Inflammatory macrophage treated with lipopolysaccharide for 4 hours (primary cell): ENCODE results near the gene PHKG2.
A peak's percentile ranks its signal among the peaks of the same experiment; 100 is the strongest.

Experiments
- DNase-seq: peaks from one replicate; pipeline ENCODE4 v3.0.0-alpha.2; 2020

Gene PHKG2

GRCh38 chr16:30758988-30759491 is 10.8 kb downstream of the PHKG2 start:
- DNase-seq: peak; percentile 44

- DNase-seq: peak; percentile 29
Observed at GRCh38 chr16:30760001-30760559, 11.9 kb downstream of the PHKG2 start.

DNA sequence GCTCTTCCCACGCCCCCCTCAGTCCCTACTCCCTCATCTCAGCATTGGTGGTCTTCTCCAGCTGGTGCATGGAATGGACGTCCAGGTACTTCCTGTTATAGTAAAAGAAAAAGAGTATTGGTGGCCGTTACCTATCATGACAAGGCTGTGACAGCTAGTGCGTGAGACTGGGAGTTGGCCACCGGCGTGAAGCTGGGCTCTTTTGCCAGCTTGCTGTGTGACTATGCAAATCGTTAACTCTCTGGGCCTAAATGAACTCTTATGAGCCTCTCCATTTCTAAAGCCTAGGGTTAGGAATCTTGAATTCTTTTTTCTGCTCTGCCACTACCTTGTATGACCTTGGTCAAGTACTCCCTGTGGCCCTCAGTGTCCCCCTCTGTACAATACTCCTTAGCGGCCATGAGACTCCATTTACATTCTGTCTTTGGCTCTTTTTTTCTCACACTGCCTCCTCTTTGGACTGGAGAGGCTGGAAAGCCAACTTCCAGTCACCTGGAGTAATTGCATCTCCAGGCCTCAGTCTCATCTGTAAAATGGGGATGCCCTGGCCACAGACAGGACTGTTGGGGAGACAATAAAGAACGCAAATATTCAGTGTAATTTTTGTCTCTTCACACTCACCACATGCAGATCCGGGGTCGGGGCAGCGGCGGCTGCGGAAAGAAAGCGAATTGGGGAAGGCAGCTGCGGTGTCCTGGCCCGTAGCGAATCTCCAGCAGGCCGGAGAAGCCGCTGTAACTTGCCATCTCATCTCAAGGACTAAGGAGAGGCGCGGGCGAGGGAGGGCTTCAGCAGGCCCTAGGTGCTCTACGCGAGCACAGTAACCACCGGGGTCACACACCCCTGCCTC is 12.6 kb downstream of the PHKG2 start:
- DNase-seq: no peak

DNA sequence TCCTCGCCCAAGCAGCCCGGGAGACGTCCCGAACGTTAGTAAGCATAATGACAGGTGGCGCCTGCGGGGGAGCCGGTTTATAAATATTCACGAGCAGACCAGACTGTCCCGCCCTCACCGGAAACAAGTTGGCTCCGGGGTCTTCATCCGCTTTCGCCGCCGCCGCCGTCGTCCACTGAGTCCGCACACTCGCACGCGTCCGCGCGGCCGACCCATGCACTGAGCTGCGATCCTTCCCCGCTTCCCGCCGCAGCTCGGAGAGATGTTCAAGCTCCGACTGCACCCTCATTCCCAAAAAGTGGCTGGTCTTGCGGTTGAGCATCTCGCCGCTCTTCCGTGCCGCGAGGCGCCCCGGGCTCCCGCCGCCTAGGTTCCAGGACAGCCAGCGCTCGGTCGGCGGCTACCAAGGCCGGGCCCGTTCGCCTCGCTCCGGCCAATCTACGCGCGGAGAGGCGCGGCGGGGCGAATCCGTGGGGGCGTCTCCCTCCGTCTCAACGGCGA is 13.3 kb downstream of the PHKG2 start:
- DNase-seq: no peak

DNA sequence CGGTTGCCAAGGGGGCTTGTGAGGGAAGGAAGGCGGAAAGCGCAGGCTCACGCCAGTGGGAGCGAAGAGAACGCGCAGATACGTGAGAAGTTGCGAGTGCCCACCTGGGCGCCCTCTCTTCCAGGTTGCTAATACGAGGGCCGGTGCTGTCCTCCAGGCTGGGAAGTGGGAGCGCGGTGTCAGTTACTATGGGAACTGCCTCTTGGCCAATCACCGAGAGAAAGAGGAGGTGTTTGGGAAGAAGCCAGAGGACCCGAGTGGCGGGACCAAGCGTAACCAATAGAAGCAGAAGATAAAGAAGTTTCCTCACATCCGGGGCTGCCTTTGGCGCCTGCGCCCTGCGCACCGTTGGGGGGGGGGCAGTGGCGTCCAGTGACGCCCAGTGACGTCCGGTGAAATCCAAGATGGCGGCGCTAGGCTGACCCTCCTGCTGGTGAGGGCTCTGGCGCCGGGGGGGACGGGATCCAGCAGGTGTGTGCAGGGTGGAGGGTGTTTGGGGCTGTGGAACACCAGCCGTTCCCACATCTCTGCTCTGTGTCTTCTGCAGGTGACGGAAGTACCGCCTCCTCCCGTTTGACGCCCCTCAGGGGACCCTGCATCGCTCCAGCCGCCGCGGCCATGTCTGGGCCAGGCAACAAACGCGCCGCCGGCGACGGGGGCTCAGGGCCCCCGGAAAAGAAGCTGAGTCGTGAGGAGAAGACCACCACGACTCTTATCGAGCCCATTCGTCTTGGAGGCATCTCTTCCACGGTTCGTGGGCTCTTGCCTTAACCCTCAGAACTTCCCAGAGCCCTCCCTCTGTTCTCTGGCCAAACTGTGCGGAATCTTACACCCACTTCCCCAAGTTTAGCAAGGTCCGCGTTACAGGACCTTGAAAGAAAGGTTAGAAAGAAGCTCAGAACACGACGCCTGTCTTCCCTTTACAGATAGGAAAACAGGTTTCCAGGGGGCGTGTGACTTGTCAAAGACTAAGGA is 14.0 kb downstream of the PHKG2 start, which contains the start of the genes CFAP119 and RNF40:
CFAP119 (minus strand) TSS at position 135 of the 975 bp plus-strand sequence. CDS start 314 bp downstream, outside the sequence.
RNF40 (plus strand) TSS at position 395 of the 975 bp plus-strand sequence; CDS start at position 619, 224 bp downstream.
- DNase-seq: peak; percentile 98

DNA sequence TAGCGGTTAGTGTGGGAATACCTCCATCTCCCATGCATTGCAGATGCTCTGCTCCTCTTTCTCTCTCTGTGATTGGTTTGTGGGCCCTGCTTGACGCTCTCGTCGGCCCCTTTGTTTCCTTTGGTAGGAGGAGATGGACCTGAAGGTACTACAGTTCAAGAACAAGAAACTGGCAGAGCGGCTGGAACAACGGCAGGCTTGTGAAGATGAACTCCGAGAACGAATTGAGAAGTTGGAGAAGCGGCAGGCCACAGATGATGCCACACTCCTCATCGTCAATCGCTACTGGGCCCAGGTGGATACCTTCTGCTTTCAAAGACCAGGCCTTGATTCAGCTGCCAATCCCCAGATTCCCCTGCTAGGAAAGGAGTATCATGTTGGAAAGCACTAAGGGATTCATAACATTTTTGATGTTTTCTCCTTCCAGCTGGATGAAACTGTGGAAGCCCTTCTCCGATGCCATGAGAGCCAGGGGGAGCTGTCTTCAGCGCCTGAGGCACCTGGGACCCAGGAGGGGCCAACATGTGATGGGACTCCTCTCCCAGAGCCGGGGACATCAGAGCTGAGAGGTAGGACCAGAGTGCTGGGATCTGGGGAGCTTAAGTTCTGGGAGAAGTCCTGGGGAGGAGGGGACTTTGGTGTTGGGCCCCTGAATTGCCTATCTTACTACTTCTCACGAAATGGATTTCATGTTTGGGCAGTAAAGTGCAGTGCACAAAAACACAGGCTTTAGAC is 14.9 kb downstream of the PHKG2 start:
- no peak for DNase-seq

- no peak for DNase-seq
Observed at GRCh38 chr16:30764086-30764485, 15.9 kb downstream of the PHKG2 start.

- no peak for DNase-seq
Observed at GRCh38 chr16:30764816-30765465, 16.7 kb downstream of the PHKG2 start.

DNA sequence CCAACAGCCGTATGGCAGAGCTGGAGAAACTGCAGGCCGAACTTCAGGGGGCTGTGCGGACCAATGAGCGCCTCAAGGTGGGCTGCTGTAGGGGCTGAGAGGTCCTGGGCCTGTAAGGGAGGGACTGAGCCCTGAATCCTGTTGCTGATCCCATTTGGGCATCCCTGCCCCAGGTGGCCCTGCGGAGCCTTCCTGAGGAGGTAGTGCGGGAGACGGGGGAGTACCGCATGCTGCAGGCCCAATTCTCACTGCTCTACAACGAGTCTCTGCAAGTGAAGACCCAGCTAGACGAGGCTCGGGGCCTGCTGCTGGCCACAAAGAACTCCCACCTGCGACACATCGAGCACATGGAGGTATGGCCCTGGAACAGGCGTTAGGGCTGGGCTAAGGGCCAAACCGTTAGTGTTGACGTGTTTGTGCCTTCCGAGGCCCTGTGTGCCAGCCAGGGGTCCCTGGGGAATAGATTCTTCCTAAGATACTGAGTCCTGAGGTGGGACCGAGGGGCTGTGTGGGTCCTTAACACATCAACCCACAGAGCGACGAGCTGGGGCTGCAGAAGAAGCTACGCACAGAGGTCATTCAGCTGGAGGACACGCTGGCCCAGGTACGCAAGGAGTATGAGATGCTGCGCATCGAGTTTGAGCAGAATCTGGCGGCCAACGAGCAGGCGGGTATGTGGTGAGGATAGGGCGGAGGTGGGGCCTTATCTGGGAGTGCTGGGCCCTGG is 18.1 kb downstream of the PHKG2 start:
- no peak for DNase-seq

- no peak for DNase-seq
Observed at GRCh38 chr16:30766933-30767284, 18.7 kb downstream of the PHKG2 start.

DNA sequence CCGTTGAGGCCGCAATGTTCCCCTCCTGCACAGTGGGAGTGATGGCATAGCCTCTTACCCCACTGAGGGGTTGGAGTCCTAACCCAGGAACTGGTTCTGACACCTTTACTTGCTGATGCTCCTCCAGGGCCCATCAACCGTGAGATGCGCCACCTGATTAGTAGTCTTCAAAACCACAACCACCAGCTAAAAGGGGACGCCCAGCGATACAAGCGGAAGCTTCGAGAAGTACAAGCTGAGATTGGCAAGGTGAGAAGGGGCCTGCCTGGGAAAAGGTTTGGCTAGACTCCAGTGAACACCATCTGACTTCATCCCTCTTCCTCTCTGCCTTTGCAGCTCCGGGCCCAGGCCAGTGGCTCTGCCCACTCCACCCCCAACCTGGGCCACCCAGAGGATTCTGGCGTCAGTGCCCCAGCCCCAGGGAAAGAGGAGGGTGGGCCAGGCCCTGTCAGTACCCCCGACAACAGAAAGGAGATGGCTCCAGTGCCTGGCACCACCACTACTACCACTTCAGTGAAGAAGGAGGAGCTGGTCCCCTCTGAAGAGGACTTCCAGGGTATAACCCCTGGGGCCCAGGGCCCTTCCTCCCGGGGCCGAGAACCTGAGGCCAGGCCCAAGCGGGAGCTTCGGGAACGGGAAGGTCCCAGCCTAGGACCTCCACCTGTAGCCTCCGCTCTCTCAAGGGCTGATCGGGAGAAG is 19.7 kb downstream of the PHKG2 start:
- no peak for DNase-seq

DNA sequence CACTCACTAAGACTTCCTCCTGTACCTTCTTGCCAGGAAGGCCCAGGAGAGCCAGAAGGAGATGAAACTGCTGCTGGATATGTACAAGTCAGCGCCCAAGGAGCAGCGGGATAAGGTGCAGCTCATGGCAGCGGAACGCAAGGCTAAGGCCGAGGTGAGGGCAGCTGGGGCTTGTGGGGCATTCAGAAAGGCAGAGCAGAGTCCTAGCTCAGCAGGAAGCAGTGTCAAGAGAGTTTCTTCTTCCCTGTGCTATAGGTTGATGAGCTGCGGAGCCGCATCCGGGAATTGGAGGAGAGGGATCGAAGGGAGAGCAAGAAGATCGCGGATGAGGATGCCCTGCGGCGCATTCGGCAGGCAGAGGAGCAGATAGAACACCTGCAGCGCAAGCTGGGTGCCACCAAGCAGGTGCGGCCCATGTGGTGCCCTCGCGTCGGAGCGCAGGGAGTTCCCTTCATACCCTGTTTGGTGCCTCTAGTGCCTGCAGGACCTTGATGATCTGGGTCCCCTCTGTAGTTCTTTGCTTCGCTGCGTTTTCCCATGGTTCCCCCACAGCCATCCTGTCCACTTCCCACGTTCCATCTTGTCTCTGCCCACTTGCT is 20.5 kb downstream of the PHKG2 start:
- DNase-seq: no peak

- no peak for DNase-seq
Observed at GRCh38 chr16:30769379-30770089, 21.3 kb downstream of the PHKG2 start.

DNA sequence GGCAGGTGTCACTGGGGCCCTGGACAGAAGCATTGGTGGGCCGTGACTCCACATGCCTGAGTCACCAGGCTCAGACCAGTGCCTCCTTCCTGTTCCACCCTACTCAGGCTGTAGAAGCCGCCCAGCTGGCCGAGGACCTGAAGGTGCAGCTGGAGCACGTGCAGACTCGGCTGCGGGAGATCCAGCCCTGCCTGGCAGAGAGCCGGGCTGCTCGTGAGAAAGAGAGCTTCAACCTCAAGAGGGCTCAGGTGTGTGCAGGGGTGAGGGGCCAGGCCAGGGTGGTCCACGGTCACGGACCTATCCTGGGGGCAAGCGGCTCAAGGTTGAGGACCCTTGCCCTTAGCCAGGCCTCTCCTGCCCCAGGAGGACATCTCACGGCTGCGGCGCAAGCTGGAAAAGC is 23.5 kb downstream of the PHKG2 start:
- no peak for DNase-seq

GRCh38 chr16:30773826-30774225 is 25.6 kb downstream of the PHKG2 start:
- DNase-seq: no peak

- no peak for DNase-seq
Observed at GRCh38 chr16:30774367-30775130, 26.3 kb downstream of the PHKG2 start.

- DNase-seq: no peak
Observed at GRCh38 chr16:30775131-30775391, 26.8 kb downstream of the PHKG2 start.

DNA sequence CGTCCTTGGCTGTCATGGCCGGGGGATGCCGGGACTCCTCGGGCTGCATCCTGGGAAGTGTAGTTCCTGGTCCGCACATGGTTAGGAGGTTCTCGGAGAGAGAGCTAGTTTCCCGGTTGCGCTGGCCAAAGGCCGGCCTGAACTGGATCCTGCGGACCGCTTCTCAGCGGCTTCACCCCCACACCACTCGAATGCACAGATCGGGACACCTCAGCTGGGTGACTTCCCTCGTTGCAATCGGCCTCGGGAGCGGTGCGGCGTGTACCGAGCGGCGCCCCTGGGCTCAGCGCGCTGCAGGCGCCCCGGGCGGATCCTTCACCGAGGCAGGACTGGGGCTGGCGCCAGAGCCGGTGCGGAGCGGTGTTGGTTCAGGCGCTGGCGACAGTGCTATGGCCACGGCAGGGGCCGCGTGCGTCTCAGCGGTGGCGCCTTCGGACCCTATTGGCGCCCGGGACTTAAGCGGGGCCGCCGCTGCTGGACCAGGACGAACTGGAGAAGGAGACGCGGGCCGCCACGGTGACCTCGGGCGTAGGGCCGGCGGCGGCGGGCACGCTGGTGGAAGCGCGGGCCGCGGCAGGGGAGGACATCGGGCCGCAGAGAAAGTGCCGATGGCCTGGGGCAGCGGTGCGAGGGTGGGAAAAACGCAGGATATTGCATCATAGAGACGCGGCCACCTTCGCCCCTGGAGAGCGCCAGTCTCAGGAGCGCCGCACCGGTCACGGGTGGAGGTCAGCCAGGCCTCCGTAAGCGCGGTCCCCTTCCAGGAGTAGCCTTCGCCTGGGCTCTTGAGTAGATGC is 27.4 kb downstream of the PHKG2 start:
- DNase-seq: peak; percentile 63
